Retinal pigment epithelial cell (primary cell): ENCODE measurements around the gene MYBBP1A.

ENCODE experiments used
- DNase-seq: peaks from one replicate; pipeline ENCODE4 v3.0.0-alpha.2; 2010; ENCODE audit warnings: low read depth
- H3K4me3 ChIP-seq: 2 replicates; pipeline ENCODE4 v1.5.1; 2011; ENCODE audit warnings: mild to moderate bottlenecking, low read length, control low read depth, moderate library complexity
- CTCF ChIP-seq: conservative IDR thresholded peaks from 2 replicates; pipeline ENCODE4 v1.5.1; 2011; ENCODE audit warnings: low read depth, low read length, control low read depth, inconsistent platforms

Gene MYBBP1A

GRCh38 chr17:4566785-4567184, 11.6 kb upstream of the MYBBP1A start:
- H3K4me3 ChIP-seq, result no peak overlapping the region
- TF ChIP-seq CTCF, result peak; percentile 82
- DNase-seq, result no peak

GRCh38 chr17:4565209-4566141, 10.3 kb upstream of the MYBBP1A start:
- peak; percentile 90 for TF ChIP-seq CTCF
- no peak overlapping the region for H3K4me3 ChIP-seq
- DNase-seq, result peak; percentile 34

GRCh38 chr17:4562015-4562969, 7.1 kb upstream of the MYBBP1A start:
- DNase-seq, result no peak
- no peak for TF ChIP-seq CTCF
- no peak overlapping the region for H3K4me3 ChIP-seq

- TF ChIP-seq CTCF, result peak; percentile 21
- no peak for DNase-seq
- H3K4me3 ChIP-seq, result no peak overlapping the region
These were observed 5.7 kb upstream of the MYBBP1A start for GRCh38 chr17:4560837-4561256.

- no peak within 1 kb of the TSS for H3K4me3 ChIP-seq
- DNase-seq, result no peak
- no peak for TF ChIP-seq CTCF
These were observed 5.2 kb upstream of the MYBBP1A start, which contains the start of gene GGT6 for GRCh38 chr17:4560421-4560820. TSS of gene GGT6 (minus strand) at chr17:4560577. CDS start at chr17:4560521, 56 bp downstream.

- TF ChIP-seq CTCF, result no peak
- H3K4me3 ChIP-seq, result no peak overlapping the region
- no peak for DNase-seq
These were observed 4.8 kb upstream of the MYBBP1A start for GRCh38 chr17:4559966-4560365.
